Lung (tissue), 12 donors: ENCODE measurements around the gene CPZ. TPM values are rescaled to one million over a fixed set of nuclear protein-coding genes. Genes with fewer than 3 reads are reported as not detected.

ENCODE experiments used
- ATAC-seq: fragments of 200-7000 bp; cut with Tn5 transposase; one replicate; pipeline ENCODE4 v1.9.1; 2020; ENCODE audit warnings: moderate number of reproducible peaks; ENCODE audit not compliant: insufficient read depth, low FRiP score
- DNase-seq, 3 donors: peaks; one replicate each; pipeline ENCODE4 v3.0.0-alpha.2; 2013 to 2017
- H3K27ac ChIP-seq, 2 donors: one replicate each; pipeline ENCODE4 v1.5.1; 2013; ENCODE audit warnings: mild to moderate bottlenecking in 2 of 2, moderate library complexity in 2 of 2, control low read depth in 1 of 2, inconsistent platforms in 1 of 2, low read depth in 1 of 2, low read length in 1 of 2
- H3K27me3 ChIP-seq, 3 donors: one replicate each; pipeline ENCODE4 v1.5.1; 2013; ENCODE audit warnings: low read length in 2 of 3; ENCODE audit not compliant: control insufficient read depth in 3 of 3, insufficient read depth in 3 of 3
- H3K36me3 ChIP-seq, 4 donors: one replicate each; pipeline ENCODE4 v1.5.1; 2013; ENCODE audit warnings: low read length in 4 of 4, mild to moderate bottlenecking in 1 of 4, moderate library complexity in 1 of 4; ENCODE audit not compliant: control insufficient read depth in 4 of 4, insufficient read depth in 4 of 4
- H3K4me1 ChIP-seq, 5 donors: one replicate each; pipeline ENCODE4 v1.5.1; 2013; ENCODE audit warnings: low read length in 5 of 5, mild to moderate bottlenecking in 2 of 5, moderate library complexity in 1 of 5; ENCODE audit not compliant: control insufficient read depth in 5 of 5, insufficient read depth in 5 of 5
- H3K4me3 ChIP-seq: one replicate; pipeline ENCODE4 v1.5.1; 2013; ENCODE audit warnings: mild to moderate bottlenecking, control low read depth, moderate library complexity
- H3K9ac ChIP-seq, 2 donors: one replicate each; pipeline ENCODE4 v1.5.1; 2013; ENCODE audit warnings: low read length in 2 of 2, control low read depth in 1 of 2; ENCODE audit not compliant: insufficient read depth in 1 of 2
- H3K9me3 ChIP-seq, 4 donors: one replicate each; pipeline ENCODE4 v1.5.1; 2013; ENCODE audit warnings: low read length in 3 of 4, mild to moderate bottlenecking in 1 of 4, moderate library complexity in 1 of 4; ENCODE audit not compliant: control insufficient read depth in 4 of 4, insufficient read depth in 3 of 4
- WGBS, 2 donors: extraction: QIAGEN DNeasy Blood & Tissue Kit; methylation state at CpG; one replicate each; pipeline ENCODE4 v1.1.7; 2013; 5-methylcytosine and 5-hydroxymethylcytosine counted together
- polyA plus RNA-seq, 2 donors: library from polyadenylated mRNA; stranded (reverse); fragments of 200-250 nt; gene quantifications; one replicate each; pipeline ENCODE4 v1.2.1, GENCODE V29; 2013
- total RNA-seq, 2 donors: library from RNA; depleted of rRNA in 1 of 2; stranded (reverse); fragments of >200 nt in 1 of 2; gene quantifications; one replicate each; pipeline ENCODE4 v1.2.1, GENCODE V29; 2014 to 2021
- TF ChIP-seq, protein P1 (sequence below): IDR thresholded peaks from 2 replicates; pipeline ENCODE4 v1.5.1; 2012; ENCODE audit warnings: mild to moderate bottlenecking; ENCODE audit errors: control extremely low read depth, extremely low read depth
- donor health status: control.
- donor health status: control.
- donor health status: Bipolar disorder and iron deficiency.
- donor health status: healthy.
- donor health status: DM: yes; HTN: yes; CAD: no.

The CPZ gene
- total and polyA plus RNA-seq, 4 donors: 1.4 to 5.5 (median 2.7) TPM

DNA sequence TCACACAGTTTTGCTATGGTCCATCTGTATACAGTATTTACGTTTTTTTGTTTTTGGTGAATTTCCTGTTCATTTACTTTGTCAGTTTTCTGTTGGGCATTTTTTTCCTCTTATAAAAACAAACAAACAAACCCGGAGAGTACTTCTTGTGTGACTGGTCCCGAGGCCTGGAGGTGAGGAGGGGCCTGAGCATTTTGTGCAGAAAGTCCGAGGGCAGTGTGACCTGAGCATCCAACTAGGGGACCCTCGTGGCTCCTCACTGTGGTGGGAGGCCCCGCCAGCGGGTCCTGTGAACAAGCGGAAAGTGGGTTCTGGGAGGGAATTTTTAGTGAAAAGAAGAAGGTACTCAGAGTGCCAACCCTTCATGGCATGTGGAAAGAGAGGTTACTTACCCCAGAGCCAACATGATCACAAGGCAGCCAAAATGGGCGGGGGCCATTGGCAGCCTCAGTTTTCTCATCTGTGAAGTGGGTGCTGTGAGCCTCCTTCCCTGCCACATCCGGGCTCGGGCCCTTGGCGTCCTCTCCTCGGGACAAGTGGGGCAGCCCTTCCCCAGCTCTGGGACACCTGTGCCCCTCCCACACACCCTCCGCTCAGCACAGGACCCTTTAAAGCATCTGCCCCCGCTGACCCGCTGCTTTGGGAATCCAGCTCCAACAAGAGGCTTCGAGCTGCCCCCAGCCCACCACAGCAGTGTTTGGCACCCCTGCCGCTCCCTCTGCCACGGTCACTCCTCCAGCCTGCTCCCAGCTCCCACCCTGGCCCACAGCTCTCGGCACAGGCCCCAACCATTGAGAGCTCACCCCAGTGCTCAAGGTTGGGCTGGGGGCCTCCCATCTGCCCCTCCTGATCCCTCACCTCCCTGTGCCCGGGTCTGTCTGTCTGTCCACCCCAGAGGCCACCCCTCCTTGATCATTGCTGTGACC, 35.2 kb upstream of the CPZ start:
- no peak for ATAC-seq
- DNase-seq: no peak

DNA sequence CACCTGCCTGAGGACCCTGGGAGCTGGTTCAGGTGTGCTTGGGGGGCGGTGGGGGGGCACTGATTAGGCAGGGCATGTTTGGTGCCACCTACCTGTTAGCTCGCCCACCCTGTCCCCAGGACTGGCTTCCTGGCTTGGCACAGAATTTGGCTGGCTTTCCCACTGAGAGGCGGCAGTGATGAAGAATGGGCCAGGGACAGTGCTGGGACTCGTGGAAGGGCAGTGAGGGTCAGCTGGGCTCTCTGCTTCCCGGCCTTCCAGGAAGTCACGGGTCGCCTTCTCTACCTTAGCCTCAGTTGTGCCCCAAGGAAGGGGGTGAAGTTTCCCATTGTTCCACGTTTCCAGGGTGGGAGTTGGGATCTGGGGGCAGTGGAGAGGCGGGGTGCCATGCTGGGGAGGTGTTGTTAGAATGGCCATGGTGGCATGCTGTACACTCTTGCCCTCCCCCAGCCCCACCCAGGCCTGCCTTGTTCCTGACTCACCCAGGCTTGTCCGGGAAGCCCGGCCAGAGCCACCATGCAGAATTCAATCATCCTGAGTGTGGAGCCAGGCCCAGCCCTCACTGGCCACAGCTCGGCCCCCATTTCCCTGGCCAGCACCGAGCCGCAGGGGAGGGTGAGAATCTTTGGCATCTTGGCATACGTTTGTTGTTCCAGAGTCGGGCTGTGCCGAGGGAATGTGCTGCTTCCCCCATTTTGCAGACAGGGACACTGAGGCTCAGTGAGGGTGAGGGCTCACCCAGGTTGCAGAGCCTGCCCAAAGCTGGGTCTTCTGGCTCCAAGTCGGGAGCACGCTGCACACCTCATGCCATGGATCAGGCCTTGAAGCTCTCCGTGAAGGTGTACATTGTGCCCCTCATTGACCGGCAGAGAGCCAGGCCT, 34.2 kb upstream of the CPZ start:
- WGBS, 2 donors: 90% methylated on average over 21 of the region's 21 CpGs
- no peak for ATAC-seq
- no peak overlapping the region for H3K9ac ChIP-seq

More for the DNA sequence above, 35.2 kb upstream of the CPZ start:
- WGBS, 2 donors: 78 to 80% methylated on average over 21 of the region's 21 CpGs
- Histone ChIP-seq H3K4me3 (no peak overlapping the region), H3K27ac (no peak overlapping the region), H3K9me3 (no peaks in the 10 kb centered on the region), H3K4me1 (peaks cover 0 to 7% (median 0%) of the 10 kb centered on the region in 5 donors), H3K36me3 (no peaks in the 10 kb centered on the region), H3K27me3 (no peaks in the 10 kb centered on the region), H3K9ac (no peak overlapping the region)
- TF ChIP-seq, protein P1, sequence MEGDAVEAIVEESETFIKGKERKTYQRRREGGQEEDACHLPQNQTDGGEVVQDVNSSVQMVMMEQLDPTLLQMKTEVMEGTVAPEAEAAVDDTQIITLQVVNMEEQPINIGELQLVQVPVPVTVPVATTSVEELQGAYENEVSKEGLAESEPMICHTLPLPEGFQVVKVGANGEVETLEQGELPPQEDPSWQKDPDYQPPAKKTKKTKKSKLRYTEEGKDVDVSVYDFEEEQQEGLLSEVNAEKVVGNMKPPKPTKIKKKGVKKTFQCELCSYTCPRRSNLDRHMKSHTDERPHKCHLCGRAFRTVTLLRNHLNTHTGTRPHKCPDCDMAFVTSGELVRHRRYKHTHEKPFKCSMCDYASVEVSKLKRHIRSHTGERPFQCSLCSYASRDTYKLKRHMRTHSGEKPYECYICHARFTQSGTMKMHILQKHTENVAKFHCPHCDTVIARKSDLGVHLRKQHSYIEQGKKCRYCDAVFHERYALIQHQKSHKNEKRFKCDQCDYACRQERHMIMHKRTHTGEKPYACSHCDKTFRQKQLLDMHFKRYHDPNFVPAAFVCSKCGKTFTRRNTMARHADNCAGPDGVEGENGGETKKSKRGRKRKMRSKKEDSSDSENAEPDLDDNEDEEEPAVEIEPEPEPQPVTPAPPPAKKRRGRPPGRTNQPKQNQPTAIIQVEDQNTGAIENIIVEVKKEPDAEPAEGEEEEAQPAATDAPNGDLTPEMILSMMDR: no peak

DNA sequence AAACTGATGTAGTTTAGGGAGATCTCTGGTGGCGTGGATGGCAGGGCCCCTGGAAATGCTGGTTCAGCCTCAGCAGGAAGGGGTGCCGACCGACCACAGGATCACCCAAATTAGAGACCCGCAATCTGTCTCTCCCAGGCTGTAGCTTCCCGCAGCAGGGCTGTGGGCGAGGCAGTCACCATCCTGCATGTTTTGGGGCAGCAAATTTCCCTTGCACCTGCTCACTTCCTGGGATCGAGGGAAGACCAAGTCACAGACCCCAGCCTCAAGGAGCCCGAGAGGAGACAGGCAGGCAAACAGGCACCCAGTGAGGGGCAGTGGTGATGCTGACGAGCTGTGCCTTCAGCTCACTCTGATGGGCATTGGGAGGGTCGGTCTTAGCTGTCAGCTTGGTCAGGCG, 33.6 kb upstream of the CPZ start:
- H3K36me3 ChIP-seq: no peaks in the 10 kb centered on the region
- no peak overlapping the region for H3K4me3 ChIP-seq
- WGBS, 2 donors: 92 to 93% methylated on average over 11 of the region's 11 CpGs
- no peaks in the 10 kb centered on the region for H3K27me3 ChIP-seq
- H3K9me3 ChIP-seq: no peaks in the 10 kb centered on the region
- H3K27ac ChIP-seq: no peak overlapping the region
- peaks cover 0 to 7% (median 0%) of the 10 kb centered on the region in 5 donors for H3K4me1 ChIP-seq
- no peak overlapping the region for H3K9ac ChIP-seq
- DNase-seq (no peak), ATAC-seq (no peak)
- TF ChIP-seq, protein P1: no peak

More for the DNA sequence above, 34.2 kb upstream of the CPZ start:
- Histone ChIP-seq H3K4me3 (no peak overlapping the region), H3K27me3 (no peaks in the 10 kb centered on the region), H3K27ac (no peak overlapping the region), H3K9me3 (no peaks in the 10 kb centered on the region), H3K36me3 (no peaks in the 10 kb centered on the region), H3K4me1 (peaks cover 0 to 7% (median 0%) of the 10 kb centered on the region in 5 donors)
- no peak for DNase-seq
- TF ChIP-seq, protein P1: no peak
